Activated naive CD4-positive, alpha-beta T cell treated with anti-CD3 and anti-CD28 coated beads, Interleukin-2, amount 10 ng/mL, durations not matched to agents 5 hours and 36 hours (primary cell): Measurements from ENCODE around the gene LAMP2. TPM values are rescaled to one million over a fixed set of nuclear protein-coding genes. Genes with fewer than 3 reads are reported as not detected.

Experiments
- total RNA-seq, 2 experiments: library from RNA; stranded (reverse); gene quantifications; one replicate each; pipeline ENCODE4 v1.2.3, GENCODE V29; 2021

The LAMP2 gene
- 10 to 100 TPM; 46.1 to 47.5 TPM for total RNA-seq

GRCh38 chrX:120468825-120469525 lies at the start of gene LAMP2:
Gene LAMP2, minus strand, starts transcription at chrX:120469296. Its CDS starts 127 bp downstream, at chrX:120469169.

Other genes with a start within 250 kb of the LAMP2 start
- gene ZBTB33, start 218.5 kb downstream of the LAMP2 start, total RNA-seq: 10 to 100 TPM; 18.2 to 18.3 TPM
- gene TMEM255A, start 157.8 kb downstream of the LAMP2 start, total RNA-seq: not detected
- gene ATP1B4, start 107.2 kb downstream of the LAMP2 start, total RNA-seq: not detected
- 10 to 100 TPM; 45.3 to 48.3 TPM for gene CUL4B, start 91.7 kb upstream of the LAMP2 start, total RNA-seq
- 10 to 100 TPM; 43.8 to 49.3 TPM for gene MCTS1, start 134.8 kb upstream of the LAMP2 start, total RNA-seq
- 10 to 100 TPM; 28.8 to 30.2 TPM for gene C1GALT1C1, start 160.8 kb upstream of the LAMP2 start, total RNA-seq